ENCODE data around the gene CTNNA1.
"Not testable (repeated sequence)": the region's sequence is repeated elsewhere in the genome, so short reads cannot be mapped to it uniquely, and the experiment has no call there.

The CTNNA1 gene

DNA sequence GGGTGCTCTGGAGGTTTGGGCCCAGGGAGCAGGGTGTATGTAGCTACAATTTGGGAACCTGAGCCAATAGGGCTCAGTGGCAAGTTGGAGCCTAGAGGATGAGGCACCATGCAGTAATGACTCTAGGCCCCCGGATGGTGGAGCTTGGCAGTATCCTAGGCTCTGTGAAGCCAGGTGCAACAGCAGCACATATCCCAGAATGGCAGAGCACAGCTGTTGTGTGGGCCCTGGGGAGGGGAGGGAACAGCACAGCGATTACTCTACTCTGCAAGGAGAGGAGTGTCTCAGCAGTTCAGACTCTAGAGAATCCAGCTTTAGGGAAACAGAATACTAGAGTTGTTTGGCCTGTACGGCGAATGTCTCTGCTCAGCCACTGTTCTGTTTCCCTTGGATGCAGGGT is 65.9 kb downstream of the CTNNA1 start:
- no peak for DNase-seq

DNA sequence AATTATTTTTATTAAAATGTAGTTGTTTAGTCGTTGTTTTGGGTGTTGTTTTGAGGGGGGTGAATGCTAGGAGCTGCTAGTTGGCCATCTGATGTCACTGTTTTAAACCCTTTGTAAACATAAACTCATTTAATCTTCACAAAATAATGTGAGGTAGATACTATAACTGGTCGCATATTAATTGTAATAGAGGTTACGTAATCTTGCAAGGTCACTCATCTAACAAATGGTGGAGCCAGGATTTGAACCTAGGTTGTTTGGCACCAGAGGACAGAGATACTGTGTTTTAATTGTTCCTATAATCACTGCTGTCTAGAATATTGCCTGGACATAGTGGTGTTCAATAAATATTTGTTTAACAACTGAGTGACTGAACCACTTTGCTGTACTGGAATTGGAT is 67.5 kb downstream of the CTNNA1 start:
- DNase-seq, result no peak

DNA sequence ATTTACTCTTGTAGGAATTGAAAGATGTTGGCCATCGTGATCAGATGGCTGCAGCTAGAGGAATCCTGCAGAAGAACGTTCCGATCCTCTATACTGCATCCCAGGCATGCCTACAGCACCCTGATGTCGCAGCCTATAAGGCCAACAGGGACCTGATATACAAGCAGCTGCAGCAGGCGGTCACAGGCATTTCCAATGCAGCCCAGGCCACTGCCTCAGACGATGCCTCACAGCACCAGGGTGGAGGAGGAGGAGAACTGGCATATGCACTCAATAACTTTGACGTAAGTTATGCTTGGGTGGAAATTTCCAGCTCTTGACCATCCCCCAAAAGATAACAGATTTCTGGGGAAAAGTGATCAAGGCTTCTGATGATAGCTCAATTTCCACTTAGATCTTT is 71.3 kb downstream of the CTNNA1 start:
- DNase-seq, result no peak

DNA sequence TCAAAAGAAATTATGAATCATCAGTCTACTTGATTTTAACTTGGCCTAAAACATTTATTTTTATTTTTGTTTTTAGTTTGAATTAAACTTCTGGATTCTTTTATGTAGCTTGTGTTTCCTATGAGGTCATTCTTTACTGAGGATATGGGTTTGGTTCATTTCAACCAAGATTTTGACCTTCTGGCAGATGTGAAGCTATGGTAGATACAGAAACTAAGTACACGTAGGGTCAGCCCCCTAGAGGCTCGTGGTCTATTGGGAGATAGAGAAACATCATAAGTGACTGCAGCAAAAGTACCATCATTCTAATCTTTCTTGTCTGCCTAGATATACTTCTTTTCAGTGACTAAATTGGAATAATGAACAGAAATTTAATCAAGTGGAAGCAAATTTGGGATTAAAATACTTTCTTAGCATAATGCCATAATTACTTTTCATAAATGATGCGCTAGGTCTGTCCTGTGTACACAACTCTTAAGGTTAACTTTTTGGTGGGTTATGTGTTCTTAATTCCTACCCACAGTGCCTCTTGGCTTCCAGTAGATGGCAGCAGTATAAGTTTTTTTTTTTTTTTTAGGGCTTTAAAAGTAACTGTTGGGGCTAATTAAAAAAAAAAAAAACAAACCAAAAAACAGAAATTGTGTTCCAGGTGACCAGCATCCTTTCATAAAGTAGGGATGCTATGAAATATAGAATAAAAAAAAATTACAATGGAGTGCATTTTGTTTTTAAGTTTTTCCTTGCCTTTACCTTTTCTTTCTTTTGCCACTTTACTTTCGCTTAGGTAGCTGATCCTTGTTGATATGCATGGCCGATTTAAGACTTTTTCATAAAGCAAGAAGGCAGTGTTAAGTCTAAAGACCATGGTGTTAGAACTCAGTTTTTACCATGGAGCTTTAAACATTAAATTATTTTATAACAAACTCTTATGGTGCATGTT is 72.0 kb downstream of the CTNNA1 start:
- no peak for DNase-seq

DNA sequence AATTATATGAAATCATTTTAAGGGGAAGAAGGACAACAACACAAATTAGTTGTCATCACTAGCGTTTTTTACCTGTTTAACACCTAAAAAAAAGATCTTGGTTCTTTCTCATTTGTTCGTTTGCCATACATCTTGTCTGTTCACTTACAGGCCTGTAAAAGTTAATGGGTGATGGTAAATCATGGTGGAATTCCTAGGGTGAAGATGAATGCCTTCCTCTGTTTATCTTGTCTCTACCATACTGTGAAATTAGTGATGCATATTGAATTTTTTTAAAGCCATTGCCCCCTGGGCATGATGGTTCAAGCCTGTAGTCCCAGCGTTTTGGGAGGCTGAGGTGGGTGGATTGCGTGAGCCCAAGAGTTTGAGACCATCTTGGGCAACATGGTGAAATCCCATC is 75.3 kb downstream of the CTNNA1 start:
- no peak for DNase-seq

DNA sequence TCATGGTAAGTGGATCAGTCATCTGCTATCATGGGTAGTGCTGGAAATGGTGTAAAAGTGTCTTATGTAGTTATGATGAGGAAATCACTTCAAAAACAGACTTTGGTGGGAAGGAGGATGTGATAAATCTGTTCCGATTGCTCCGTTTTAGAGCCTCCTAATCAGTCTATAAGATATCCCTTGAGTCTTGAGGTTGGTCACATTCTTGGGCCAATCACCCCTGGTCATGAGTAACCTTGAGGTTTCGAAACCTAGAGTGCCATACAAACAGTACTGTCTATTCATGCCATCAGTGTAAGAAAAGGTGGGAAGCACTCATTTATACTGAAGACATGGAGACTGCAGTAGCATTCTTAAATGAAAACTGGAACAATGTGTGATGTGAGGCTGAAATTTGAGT is 76.1 kb downstream of the CTNNA1 start:
- no peak for DNase-seq

DNA sequence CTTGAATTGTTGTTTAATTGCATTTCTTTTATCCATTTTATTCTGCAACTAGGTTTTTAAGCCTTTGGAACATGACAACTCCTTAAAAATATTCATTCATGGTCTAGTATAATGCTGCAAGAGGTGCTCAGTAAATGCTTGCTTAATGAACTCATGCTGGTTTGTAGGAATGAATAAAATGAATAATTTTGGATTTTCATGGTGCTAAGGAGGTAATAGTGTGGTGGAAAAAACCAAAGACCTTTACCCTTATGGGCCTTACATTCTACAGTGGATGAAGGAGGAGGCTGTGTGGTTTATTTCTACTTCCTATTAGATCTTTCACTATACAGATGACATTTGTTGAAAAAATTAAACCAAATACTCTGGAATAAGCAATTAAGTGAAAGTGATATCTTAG is 78.5 kb downstream of the CTNNA1 start:
- DNase-seq, result no peak

DNA sequence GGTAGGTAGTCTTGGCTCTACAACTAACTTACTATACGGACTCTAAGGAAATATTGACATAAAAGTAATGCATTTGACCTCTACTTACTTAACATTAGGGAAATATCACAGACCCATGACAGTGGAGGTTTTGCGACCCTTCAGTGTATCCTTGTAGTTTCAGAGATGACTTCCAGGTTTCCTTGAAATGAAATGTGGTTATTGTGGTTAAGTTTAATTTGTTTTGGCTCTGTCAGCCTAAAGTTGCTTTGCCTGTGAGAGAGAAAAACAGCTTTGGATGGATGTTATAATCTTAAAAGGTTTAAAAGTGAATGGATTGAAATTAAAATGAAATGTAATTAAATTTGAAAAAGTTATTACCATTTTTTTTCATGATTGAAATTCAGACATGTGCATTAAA is 79.0 kb downstream of the CTNNA1 start:
- DNase-seq, result no peak

DNA sequence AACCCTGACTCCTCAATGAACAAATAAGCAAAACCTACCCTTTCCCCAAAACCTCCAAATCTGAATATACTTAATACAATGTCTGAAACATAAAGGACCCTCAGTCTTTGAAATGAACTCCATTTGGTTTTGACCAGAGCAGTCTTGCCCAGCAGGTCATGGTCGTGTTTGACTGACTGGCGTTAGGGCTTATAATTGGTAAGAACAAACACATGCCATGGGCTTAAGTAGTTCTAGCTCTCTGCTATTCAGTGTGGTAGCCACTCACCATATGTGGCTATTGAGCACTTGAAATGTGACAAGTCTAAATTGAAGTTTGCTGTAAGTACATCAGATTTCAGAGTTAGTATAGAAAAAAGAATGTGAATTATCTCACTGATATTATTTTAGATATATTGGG is 79.9 kb downstream of the CTNNA1 start:
- no peak for DNase-seq

DNA sequence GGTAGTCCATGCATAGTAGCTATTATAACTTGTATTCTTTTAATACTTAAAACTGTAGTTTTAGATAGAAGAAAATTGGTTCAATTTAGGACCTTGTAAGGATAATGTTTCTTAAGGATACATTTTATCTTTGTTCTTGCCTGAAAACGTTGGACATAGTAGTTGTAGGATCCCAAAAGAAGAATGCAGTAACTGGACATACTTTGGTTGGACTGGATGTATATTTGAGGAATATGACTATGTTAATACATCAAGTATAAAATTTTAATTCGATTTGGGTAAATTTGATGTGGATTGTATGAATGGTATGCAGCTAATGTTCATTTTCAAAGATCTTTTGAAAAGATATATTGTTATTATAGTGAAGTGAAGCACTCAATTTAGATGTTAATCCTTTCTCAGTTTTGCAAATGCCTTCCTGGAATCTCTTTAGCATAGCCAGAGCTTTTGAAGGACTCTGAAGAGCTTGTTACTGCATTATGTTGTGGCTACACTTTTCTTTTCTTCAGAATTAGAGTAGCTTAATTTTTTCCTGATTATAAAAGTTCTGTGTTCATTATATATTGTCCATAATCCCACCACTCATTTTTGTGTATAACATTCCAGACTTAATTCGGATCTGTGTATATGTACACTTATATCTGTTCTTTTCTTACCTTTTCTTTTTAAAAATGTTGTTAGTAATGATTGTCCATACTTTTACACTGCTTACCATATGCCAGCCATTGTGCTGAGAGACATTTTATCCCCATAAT is 80.7 kb downstream of the CTNNA1 start:
- no peak for DNase-seq

DNA sequence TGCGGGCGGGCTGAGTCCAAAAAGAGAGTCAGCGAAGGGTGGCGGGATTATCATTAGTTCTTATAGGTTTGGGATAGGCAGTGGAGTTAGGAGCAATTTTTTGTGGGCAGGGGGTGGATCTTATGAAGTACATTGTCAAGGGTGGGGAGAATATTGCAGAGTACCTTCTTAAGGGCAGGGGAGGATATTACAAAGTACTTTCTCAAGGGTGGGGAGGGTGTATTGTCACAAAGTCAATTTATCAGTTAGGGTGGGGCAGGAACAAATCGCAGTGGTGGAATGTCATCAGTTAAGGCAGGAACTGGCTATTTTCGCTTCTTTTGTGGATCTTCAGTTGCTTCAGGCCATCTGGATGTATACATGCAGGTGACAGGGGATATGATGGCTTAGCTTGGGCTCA is 81.6 kb downstream of the CTNNA1 start:
- DNase-seq, result not testable (repeated sequence)

DNA sequence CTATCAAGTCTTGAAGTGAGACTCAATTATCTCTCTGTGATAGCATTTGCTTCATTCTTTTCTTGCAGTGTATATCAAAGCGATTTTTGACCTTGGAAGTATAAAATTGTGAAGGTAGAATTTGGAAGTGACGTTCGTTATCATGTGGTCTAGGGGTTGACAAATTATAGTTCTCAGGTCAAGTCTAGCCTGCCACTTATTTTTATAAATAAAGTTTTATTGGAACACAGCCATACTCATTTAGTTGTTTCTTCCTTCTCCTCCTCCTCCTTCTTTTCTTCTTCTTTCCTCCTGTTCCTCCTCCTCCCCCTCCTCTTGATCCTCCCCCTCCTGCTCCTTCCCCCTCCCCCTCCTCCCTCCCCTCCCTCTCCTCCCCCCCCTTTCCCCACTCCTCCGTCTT is 83.9 kb downstream of the CTNNA1 start:
- no peak for DNase-seq

DNA sequence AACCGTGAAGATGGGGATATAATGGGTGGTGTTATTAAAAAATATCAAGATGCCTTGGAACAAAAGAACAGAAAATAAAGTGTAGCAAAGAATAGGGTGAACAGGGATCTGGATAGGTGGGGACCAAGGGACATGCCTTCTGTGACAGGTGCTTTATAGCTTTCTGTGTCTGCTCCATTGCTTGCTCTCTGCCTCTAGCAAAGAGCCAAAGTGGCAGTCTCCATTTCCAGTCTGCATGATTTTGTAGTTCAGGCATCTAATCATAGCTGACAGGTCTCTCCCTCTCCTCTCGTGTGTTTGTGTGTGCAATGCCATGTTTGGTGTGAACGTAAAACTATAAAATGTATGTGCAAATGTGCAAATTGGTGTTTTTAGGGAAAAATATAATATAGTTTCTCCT is 86.9 kb downstream of the CTNNA1 start:
- no peak for DNase-seq

DNA sequence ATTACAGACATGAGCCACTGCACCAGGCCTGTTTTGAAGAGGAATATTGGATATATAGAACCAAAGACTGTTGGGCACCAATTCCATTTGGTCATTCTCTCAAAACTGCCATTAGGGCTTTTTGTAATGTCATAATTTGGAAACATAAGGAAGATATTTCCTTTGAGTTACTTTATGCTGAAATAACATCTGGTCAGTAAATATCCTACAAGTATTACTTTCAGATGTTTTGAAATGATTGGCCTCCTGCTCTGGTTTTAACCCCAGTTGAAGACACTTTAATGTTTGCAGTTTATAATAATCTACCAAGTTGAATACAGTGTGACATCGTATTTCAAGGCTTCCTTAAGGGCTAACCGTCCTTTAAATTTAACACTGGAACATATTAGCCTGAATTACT is 88.3 kb downstream of the CTNNA1 start:
- DNase-seq, result no peak

DNA sequence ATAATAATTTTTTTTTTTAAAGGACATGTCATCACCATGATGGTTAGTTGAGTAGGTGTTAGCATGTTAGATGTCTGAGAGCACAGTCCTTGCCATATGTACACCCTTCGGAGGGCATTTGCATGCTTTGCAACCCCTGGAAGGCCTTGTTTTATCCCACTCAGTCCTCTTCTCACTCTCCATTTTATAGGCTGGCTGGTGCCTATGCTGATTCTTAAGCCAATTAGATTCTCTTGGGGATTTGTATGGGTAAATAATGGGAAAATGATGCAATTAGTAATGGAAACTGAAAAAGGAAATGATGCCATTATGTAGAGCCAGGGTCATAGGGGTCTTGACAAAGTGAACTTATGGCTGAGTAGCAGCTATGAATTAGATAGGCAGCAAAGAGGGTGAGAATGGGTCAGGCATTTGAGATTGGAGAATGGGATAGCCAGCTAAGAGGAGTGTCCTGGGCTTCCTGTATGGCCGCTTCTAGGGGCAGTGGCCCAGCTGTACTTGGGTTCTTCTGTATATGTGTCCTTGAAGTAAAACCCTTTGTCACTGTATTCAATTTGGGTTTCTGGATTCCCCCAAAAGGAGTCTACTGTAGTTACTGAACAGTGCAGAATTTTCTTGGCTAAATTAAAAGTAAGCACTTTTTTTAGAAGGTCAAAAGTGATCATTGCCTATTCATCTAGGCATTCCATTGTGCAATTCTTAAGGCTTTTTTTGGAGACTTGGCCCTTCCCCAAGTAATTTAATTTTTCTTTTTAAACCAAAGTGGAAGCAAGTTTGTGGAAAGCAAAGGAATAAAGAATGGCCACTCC is 90.3 kb downstream of the CTNNA1 start:
- DNase-seq, result no peak

DNA sequence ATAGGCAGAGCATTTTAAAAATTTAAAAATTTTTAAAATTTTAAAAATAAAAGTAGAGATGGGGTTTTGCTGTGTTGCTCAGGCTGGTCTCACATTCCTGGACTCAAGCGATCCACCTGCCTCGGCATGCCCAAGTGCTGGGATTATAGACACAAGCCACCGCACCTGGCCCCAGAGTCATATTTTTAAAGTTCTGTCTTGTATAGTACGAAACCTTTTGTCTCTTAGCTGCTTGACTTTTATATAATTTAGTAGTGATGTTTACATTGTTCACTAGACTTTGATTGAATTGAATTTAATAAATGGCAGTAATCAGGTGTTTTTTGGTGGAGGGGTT is 90.9 kb downstream of the CTNNA1 start:
- DNase-seq, result no peak

DNA sequence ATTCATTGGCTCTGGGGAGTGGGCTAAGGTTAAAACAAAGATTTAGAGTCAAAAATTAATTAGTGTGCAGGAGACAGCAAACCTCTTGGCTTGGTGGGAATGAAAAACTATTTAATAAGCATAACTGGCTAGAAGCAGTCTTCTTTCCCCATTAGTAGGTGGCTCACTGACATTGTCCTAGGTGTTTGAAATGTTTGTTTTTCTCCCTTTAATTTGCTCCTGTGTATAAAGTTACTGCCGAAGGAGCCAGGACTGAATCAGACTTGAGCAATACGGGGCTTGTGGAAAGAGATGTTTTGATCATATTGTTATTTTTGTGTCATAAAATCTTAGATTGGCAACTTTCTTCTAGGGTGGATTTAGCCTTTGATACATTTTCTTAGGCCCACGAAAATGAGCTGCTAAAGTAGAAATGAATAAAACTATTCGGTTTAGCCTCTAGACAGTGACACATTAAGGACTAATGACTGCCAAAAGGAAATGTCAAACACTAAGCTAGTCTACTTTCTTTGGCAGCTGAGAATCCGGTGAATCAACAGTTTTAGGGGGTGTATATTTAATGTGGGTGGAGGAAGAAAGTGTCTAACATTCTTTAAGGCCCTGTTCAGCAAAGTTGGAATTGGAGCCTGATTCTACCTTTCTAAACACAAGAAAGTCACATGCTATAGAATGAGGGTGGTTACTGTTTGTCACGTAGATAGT is 91.7 kb downstream of the CTNNA1 start:
- no peak for DNase-seq

DNA sequence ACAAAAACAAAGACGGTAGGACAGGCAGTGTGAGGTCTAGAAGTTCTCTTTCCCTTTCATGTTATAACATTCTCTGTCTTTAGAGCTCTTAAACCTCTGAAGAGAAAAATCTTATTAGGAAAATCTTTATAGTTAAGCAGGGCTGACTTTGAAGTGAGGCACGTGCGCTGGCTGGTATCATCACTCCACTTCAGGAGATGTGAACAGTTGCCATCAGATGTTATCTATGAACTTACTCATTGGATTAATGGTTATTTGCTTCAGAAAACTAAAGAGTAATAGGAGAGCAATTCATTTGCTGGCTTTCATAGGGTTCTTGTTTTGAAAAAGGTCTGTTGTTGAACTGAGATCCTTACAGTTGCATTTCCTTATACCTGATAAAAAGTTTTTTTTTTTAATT is 96.2 kb downstream of the CTNNA1 start:
- no peak for DNase-seq

DNA sequence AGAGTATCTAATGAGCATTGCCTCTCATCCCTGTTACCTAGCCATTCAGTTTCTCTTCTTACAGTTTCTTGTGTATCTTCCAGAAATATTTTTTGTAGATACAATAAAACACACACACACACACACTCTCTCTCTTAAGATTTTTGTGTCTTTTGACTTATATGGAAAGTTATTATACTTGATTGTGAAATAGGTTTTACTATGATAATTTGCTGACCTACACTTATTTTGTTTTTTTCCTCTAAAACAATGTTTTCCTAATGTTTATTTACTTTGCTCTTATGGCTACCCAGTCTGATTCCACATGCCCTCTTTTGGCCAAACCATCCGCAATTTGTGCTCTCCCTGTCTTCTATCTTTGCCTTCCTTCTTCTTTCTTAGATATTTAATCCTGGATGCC is 96.7 kb downstream of the CTNNA1 start:
- no peak for DNase-seq

DNA sequence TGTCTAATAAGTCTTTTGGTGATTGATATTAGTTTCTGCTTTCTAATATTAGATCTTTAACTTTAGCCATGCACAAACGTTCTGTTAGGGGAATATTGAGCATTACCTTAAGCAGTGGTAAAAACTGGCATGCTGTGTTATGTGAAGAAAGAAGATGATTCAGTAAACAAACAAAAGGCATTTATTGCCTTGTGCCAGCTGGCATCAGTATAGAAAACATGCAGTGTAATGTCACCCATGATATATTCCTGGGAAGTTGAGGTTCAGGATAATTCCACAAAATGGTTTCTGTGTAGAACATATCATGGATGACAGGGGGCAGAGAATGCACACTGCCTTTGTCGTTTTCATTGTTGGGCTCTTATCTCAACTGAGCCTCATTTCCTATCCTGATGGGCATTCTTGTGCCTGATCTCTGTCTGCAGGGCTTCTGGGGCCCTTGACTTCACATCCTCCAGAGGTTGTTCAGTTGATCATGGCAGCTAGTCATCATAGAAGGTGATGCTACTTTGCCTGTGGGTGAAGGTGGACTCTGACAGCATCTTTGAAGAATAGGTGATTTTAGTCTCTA is 97.7 kb downstream of the CTNNA1 start:
- DNase-seq, result no peak

DNA sequence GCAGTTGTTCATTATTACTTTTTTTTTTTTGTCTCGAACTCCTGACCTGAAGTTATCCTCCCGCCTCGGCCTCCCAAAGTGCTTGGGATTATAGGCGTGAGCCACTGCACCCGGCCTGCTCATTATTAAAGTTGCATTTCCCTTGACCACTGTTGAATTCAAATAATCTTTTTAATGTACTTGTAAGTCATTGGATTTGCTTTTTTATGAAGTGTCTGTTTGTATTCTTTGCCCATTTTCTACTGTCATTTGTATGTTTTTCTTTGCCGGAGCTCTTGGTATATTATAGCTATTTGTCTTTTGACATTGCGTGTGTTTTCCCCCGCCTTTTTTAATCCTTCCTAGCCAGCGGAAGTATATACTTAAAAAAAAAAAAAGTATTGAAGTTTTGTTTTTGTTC is 99.9 kb downstream of the CTNNA1 start:
- no peak for DNase-seq

DNA sequence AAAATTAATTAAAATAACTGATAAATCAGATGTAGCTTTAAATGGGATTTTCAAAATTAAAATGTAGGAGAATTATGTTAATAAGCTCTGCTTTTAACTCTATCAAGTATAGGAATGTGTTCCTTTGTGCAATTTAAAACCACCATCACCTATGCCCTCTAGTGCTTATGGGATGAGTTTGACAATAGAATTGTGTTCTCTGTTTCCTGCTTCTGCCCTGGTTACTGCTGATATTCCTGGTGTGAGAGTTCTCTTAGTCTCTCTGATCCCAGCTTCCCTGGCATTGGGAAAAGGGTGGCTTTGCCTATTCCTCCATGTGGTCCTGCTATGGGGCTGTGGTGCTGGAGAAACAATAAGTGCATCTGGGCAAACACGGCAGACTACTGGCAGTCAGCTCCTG is 113.8 kb downstream of the CTNNA1 start:
- DNase-seq, result no peak

DNA sequence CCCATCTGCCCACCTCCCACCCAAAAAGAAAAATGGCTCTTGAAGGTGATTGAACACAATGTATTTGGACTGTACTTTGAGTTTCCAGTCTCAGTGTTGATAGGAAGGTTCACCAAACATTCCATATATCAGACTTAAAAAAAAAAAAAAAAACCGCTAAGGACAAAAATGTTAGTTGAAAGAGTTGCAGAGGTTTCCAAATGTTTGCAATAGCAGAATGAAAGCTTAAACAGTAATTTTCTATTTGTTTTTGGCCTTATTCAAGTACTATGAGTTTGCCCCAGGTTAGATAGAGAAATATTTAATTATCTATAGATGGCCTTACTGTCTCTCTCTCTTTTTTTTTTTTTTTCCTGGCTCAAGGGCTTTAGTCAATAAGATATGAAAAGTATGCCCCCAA is 115.8 kb downstream of the CTNNA1 start:
- DNase-seq, result no peak

Measured in NK-92 treated with Interleukin-12 subunit alpha and Interleukin-12 subunit beta, amount 100 ng/mL, for 24 hours (cell line).